ENCODE measurements around the gene CCHCR1. TPM values are rescaled to one million over a fixed set of nuclear protein-coding genes. Genes with fewer than 3 reads are reported as not detected.

Gene CCHCR1
- total RNA-seq, 3 donors from 2014 or later = 22.1 to 23.4 (median 23.1) TPM

DNA sequence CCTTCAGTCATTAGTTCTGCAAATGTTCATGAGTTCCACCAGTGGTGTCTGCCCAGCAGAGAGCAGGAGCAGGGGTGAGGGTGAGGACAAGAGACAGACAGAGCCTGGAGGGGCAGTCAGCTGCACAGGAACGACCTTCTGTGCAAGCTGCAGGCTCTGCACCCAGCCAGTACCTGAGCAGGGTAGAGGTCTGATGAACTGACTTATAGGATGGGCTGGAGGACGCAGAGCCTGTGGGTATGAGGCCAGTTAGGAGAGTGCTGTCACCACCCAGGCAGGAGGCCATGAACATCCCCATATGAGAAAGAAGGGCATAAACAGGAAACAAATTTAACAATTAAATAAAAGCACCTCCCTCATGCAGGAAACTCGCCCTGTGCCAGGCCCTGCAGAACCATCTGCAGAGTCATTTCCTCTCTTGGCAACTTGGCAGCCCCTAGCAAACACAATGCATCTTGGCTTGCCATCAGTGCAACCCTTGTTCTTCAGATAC lies 63.2 kb downstream of the CCHCR1 start:
- DNase-seq = no peak
- no peaks in the 10 kb centered on the region for H3K27me3 Mint-ChIP-seq (ENCODE audit: low read depth)
- peak overlapping the region; percentile 60 for H3K4me3 Mint-ChIP-seq
- peaks cover 50% of the 10 kb centered on the region for H3K4me1 Mint-ChIP-seq (ENCODE audit: low read depth)
- H3K9me3 Mint-ChIP-seq = no peaks in the 10 kb centered on the region
- H3K36me3 Mint-ChIP-seq (ENCODE audit: insufficient read depth) = no peaks in the 10 kb centered on the region
- ATAC-seq = peak; percentile 71 to 80

GRCh38 chr6:31092769-31093505 lies 64.7 kb downstream of the CCHCR1 start:
- DNase-seq = no peak
- peaks cover 50% of the 10 kb centered on the region for H3K4me1 Mint-ChIP-seq (ENCODE audit: low read depth)

More at GRCh38 chr6:31092769-31093505, 64.7 kb downstream of the CCHCR1 start:
- Mint-ChIP-seq H3K9me3 (no peaks in the 10 kb centered on the region), H3K36me3 (ENCODE audit: insufficient read depth) (no peaks in the 10 kb centered on the region), H3K27me3 (ENCODE audit: low read depth) (no peaks in the 10 kb centered on the region), H3K4me3 (no peak overlapping the region)
- no peak for ATAC-seq

Other genes starting within 250 kb of the CCHCR1 start
- 10 to 100 TPM; 69.6 to 74.0 (median 73.8) TPM for gene GTF2H4, start 249.6 kb downstream of the CCHCR1 start, total RNA-seq
- 10 to 100 TPM; 73.6 to 95.1 (median 79.3) TPM for gene VARS2, start 243.6 kb downstream of the CCHCR1 start, total RNA-seq
- gene SFTA2, start 225.6 kb downstream of the CCHCR1 start, total RNA-seq = under 1 TPM in 1 of 3 donors, not detected in 2; 0.28 TPM
- gene MUCL3, start 216.8 kb downstream of the CCHCR1 start, total RNA-seq = under 1 TPM in 1 of 3 donors, not detected in 2; 0.03 TPM
- not detected for gene MUC21, start 174.1 kb downstream of the CCHCR1 start, total RNA-seq
- not detected for gene MUC22, start 147.3 kb downstream of the CCHCR1 start, total RNA-seq
- gene C6orf15, start 45.2 kb downstream of the CCHCR1 start, total RNA-seq = not detected
- gene PSORS1C1, start 43.0 kb downstream of the CCHCR1 start, total RNA-seq = not detected
- not detected for gene CDSN, start 37.4 kb downstream of the CCHCR1 start, total RNA-seq
- not detected for gene PSORS1C2, start 18.7 kb downstream of the CCHCR1 start, total RNA-seq
- 10 to 100 TPM; 28.8 to 31.1 (median 30.8) TPM for gene TCF19, start 787 bp upstream of the CCHCR1 start, total RNA-seq
- gene POU5F1, start 12.9 kb upstream of the CCHCR1 start, total RNA-seq = 1 to 10 TPM in 2 of 3 donors, under 1 TPM in 1; 0.63 to 1.4 (median 1.0) TPM
- 1,000 to 10,000 TPM; 1,001 to 1,115 (median 1,103) TPM for gene HLA-C, start 114.3 kb upstream of the CCHCR1 start, total RNA-seq
- 1,000 to 10,000 TPM; 3,478 to 5,156 (median 4,066) TPM for gene HLA-B, start 199.4 kb upstream of the CCHCR1 start, total RNA-seq
- 1 to 10 TPM; 4.0 to 6.4 (median 4.7) TPM for gene MICA, start 245.8 kb upstream of the CCHCR1 start, total RNA-seq

Measured in activated T-cell treated with anti-CD3 and anti-CD28 coated beads, Interleukin-2, amount 50 U/mL, for 4 hours (primary cell).